ENCODE measurements around the gene PARD6A.

DNA sequence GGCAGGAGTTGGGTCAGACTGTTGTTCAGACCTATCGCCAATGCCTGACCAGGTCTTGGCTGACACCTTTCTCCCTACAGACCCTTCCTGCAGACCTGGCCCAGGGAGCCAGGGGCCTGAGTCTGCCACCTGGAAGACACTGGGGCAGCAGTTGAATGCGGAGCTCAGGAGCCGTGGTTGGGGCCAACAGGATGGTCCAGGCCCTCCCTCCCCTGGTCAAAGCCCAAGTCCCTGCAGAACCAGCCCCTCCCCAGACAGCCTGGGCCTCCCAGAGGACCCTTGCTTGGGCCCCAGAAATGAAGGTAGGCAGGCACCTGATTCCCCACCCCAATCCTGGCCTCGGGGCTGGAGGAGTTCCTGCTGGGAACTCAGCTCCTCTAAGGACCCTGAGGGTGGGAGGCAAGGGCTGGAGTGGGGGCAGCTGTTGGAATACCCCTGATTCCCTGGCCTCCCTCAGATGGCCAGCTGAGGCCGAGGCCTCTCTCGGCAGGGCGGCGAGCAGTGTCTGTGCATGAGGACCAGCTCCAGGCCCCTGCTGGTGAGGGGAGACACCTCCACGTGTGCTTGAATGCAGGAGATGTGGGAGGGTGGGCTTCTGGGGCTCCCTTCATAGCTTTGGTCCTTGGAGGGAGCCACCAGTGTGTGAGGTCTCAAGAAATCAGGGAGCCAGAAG, 4.3 kb upstream of the PARD6A start:
- TF ChIP-seq, protein P1, sequence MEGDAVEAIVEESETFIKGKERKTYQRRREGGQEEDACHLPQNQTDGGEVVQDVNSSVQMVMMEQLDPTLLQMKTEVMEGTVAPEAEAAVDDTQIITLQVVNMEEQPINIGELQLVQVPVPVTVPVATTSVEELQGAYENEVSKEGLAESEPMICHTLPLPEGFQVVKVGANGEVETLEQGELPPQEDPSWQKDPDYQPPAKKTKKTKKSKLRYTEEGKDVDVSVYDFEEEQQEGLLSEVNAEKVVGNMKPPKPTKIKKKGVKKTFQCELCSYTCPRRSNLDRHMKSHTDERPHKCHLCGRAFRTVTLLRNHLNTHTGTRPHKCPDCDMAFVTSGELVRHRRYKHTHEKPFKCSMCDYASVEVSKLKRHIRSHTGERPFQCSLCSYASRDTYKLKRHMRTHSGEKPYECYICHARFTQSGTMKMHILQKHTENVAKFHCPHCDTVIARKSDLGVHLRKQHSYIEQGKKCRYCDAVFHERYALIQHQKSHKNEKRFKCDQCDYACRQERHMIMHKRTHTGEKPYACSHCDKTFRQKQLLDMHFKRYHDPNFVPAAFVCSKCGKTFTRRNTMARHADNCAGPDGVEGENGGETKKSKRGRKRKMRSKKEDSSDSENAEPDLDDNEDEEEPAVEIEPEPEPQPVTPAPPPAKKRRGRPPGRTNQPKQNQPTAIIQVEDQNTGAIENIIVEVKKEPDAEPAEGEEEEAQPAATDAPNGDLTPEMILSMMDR (IDR thresholded peaks at IDR 0.05), result no peak
- no peak for TF ChIP-seq POLR2A (IDR thresholded peaks at IDR 0.05)

Measured in body of pancreas (tissue), 4 donors.